Nucleus accumbens (tissue), 56 donors: ENCODE data around the gene CDHR5.

Experiments used
- DNase-seq, 56 donors: peaks; one replicate each; lab custom pipeline; 2025; lab: John Stamatoyannopoulos, UW

Gene CDHR5

GRCh38 chr11:573146-573759, 51.5 kb downstream of the CDHR5 start:
- DNase-seq = no peak

GRCh38 chr11:571802-572185, 53.0 kb downstream of the CDHR5 start:
- peak in 1 of 56 donors; percentile 18 for DNase-seq

DNA sequence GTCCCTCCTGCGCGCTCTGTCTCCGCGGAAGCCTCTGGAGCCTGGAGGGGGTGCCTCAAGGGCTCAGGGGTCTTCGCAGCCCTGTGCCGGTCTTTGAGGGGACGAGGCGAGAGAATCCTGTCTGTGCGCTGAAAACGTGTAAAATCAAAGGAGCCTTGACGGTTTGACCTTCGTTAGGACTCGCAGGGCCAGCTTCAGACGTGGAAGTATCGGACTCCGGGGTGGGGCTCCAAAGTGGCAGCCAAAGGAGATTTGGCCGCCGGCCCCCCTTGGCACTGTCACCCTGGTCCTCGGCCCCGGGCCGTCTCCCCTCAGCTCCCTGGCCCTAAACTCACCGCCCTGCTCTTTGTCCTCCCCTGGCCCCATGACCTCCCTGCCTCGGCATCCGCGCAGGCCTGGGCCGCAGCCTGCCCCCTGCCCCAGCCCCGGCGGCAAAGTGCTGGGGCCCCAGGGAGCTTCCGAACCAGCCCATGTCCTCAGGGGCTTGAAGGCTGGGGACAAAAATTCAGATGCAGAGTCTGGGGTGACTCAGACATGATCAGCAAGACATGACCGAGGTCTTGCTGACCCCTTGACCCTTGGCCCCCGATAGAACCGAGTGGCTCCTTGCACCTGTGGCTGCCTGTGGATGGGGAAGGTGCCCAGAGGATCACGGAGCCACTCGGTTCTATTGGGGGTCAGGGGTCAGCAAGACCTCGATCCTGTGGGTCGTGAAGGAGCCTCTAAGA, 55.4 kb downstream of the CDHR5 start:
- DNase-seq = no peak

DNA sequence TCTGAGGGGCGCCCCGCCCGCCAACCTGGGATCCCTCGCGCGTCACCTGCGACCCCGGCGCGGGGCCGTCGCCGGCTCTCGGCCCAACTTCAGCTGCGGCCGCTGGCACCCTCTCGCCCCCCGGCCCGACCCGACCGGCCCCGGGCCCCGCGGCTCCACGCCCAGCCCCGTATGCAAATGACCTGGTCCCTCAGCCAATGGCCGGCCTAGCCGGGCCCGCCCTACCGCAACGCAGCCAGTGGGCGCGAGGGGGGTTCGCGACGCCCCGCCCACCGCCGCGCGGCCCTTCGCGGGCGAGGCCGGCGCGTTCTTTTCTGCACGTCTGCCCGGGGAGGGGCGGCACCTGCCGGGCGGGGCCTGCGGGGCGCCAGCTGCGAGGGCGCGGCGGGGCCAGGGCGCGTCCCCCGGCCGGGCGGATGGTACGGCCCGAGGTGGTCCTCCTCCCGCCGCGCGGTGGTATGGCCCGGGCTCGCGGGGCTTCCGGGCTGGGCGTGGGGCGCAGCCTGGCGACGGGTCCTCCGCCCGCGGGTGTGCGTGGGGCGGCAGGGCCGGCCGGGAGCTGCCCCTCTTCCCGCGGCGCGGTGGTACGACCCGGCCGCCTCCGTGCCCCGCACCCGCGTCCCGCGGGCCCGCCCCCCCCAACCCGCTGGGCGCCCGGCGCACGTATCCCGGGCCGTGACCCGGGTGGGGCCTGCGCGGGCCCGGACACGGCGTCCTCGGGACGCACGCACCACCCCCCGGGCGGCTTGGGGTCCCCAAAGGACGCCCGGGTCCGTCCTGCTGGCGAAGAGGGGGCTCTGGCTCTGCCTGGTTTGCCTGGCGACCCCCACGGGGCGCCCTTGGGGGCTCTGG, 56.2 kb downstream of the CDHR5 start:
- DNase-seq = peak in 55 of 56 donors; percentile 35 to 95 (median 83)

DNA sequence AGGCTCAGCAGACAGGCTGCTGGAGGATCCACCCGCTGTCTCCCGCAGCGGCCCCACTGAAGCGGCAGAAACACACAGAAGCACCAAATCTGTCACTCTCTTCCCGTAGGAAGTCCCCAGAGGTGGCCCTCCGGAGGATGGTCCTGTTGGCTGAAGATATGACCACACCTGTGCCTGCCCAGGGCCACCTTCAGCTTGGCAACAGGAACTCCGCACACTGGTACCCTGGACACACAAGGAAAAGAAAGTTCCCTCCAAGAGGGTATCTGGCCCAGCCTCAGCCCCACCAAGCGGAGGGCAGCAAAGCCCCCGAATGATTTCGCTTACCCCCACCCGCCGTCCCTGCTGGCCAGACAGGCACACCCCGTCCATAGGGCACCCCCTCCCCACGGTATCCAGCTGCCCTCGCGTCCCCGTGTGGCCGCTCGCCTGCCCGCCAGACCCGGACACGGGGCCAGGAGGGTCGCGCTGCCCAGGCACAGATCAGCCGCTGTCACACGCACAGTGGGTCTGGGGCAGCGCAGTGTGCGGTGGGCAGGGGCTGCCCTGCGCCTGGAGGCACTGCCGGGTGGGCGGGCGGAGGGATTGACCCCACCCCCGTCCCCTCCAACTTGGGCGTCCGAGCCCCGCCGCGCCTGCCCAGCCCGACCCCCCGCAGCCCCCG, 57.0 kb downstream of the CDHR5 start:
- no peak for DNase-seq

DNA sequence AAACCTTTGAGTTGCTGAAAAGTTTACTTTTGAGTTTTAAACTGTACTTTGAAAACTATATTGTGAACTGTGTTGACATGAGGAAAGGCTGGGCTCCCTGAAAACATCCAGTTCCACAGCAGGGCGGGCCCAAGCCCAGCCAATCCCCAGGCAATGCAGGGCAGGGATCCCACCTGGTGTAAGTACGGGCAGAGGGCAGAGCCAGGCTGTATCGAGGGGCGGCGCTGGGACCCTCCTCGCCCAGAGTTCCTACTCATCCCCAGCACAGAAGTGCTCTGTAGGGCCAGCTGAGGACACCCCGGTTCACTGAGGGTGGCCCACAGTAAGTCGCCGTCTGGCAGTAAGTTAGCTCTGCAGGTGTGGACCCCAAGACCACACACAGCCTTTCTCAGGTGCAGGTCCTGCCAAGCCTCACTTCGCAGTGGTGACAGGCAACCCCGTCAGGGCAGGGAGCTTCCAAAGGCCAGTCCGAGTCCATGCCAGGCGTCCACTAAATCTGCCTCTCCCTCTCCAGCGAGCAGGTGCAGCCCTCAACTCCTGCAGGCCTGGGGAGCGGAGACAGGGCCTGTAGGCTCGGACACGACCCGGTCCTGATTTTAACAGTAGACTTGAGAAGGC, 57.6 kb downstream of the CDHR5 start:
- DNase-seq = no peak
